NCI-H345 treated with DMSO at 0.1 percent for 48 hours (cell line): ENCODE measurements around the gene EDEM3.

Experiments
- DNase-seq: peaks from one replicate; lab custom pipeline; 2025; ENCODE audit not compliant: unreplicated experiment; lab: John Stamatoyannopoulos, UW

Gene EDEM3

GRCh38 chr1:184643661-184644060 lies 111.0 kb downstream of the EDEM3 start:
- DNase-seq: no peak

- no peak for DNase-seq
Observed at GRCh38 chr1:184641894-184642293, 112.8 kb downstream of the EDEM3 start.

GRCh38 chr1:184640505-184640904 lies 114.2 kb downstream of the EDEM3 start:
- DNase-seq: no peak
